GM06990 (cell line): ENCODE data around the gene TNFRSF6B.
A peak's percentile ranks its signal among the peaks of the same experiment; 100 is the strongest.

Experiments used
- DNase-seq: peaks from one replicate; pipeline ENCODE4 v3.0.0-alpha.2; 2011; ENCODE audit not compliant: insufficient read length; ENCODE audit errors: extremely low read depth
- H3K27me3 ChIP-seq: replicated peaks from 2 replicates; pipeline ENCODE4 v1.6.0; 2011; ENCODE audit warnings: low read length; ENCODE audit not compliant: control insufficient read depth, insufficient read depth
- H3K36me3 ChIP-seq: 2 replicates; pipeline ENCODE4 v1.5.1; 2011; ENCODE audit warnings: low read length; ENCODE audit not compliant: control insufficient read depth, insufficient read depth
- H3K4me3 ChIP-seq: replicated peaks from 2 replicates; pipeline ENCODE4 v1.5.1; 2011; ENCODE audit warnings: low read depth, mild to moderate bottlenecking, control low read depth, low read length
- CTCF ChIP-seq: IDR thresholded peaks from 2 replicates; pipeline ENCODE4 v1.5.1; 2011; ENCODE audit warnings: low read length, control low read depth, mild to moderate bottlenecking, inconsistent platforms; ENCODE audit not compliant: insufficient read depth, poor library complexity, severe bottlenecking

The TNFRSF6B gene

GRCh38 chr20:63653041-63653973, 43.1 kb upstream of the TNFRSF6B start, which contains the start of gene STMN3:
TSS of gene STMN3 (minus strand) at chr20:63653424. CDS start at chr20:63653345, 79 bp downstream.
- no peaks in the 10 kb centered on the region; the same call in 1 of the 2 replicates for H3K27me3 ChIP-seq
- peak; percentile 65 for DNase-seq
- TF ChIP-seq CTCF = no peak
- no peaks in the 10 kb centered on the region for H3K36me3 ChIP-seq
- no peak within 1 kb of the TSS; the same call in none of the 2 replicates for H3K4me3 ChIP-seq

- Histone ChIP-seq H3K36me3 (no peaks in the 10 kb centered on the region), H3K4me3 (no peak overlapping the region), H3K27me3 (no peaks in the 10 kb centered on the region; the same call in 1 of the 2 replicates)
- no peak for DNase-seq
- no peak for TF ChIP-seq CTCF
Measured at GRCh38 chr20:63653974-63654668, 42.3 kb upstream of the TNFRSF6B start.

GRCh38 chr20:63655249-63655648, 41.2 kb upstream of the TNFRSF6B start:
- no peak for TF ChIP-seq CTCF
- H3K4me3 ChIP-seq = no peak overlapping the region
- no peaks in the 10 kb centered on the region; the same call in 1 of the 2 replicates for H3K27me3 ChIP-seq
- DNase-seq = no peak
- no peaks in the 10 kb centered on the region for H3K36me3 ChIP-seq

- Histone ChIP-seq H3K27me3 (no peaks in the 10 kb centered on the region), H3K4me3 (no peak overlapping the region), H3K36me3 (peaks cover 7% of the 10 kb centered on the region)
- no peak for TF ChIP-seq CTCF
- DNase-seq = no peak
Measured at GRCh38 chr20:63656451-63656850, 40.0 kb upstream of the TNFRSF6B start.

GRCh38 chr20:63657260-63657936, 39.1 kb upstream of the TNFRSF6B start:
- Histone ChIP-seq H3K4me3 (peak overlapping the region; percentile 77), H3K36me3 (peaks cover 15% of the 10 kb centered on the region), H3K27me3 (no peaks in the 10 kb centered on the region)
- DNase-seq = no peak
- no peak for TF ChIP-seq CTCF
